ENCODE results near the gene SYNPO2L. TPM values are rescaled to one million over a fixed set of nuclear protein-coding genes. Genes with fewer than 3 reads are reported as not detected.
"Not testable (repeated sequence)": the region's sequence is repeated elsewhere in the genome, so short reads cannot be mapped to it uniquely, and the experiment has no call there.

Gene SYNPO2L
- not detected for total RNA-seq

GRCh38 chr10:73655990-73656298 lies at the start of gene SYNPO2L:
Gene SYNPO2L (minus strand): TSS chr10:73656029. CDS start chr10:73655922, 107 bp downstream.
- Mint-ChIP-seq H3K27me3 (ENCODE audit: low read depth) (no peaks in the 10 kb centered on the region), H3K4me3 (no peak within 1 kb of the TSS), H3K9me3 (no peaks in the 10 kb centered on the region), H3K27ac (no peak within 1 kb of the TSS), H3K36me3 (ENCODE audit: insufficient read depth in 2 of 2) (no peaks in the 10 kb centered on the region), H3K4me1 (ENCODE audit: low read depth) (peaks cover 7% of the 10 kb centered on the region)
- DNase-seq (no peak), ATAC-seq (replicated peaks in 1 of 2) (no peak)

- not testable (repeated sequence) for ATAC-seq (replicated peaks in 1 of 2); H3K27ac Mint-ChIP-seq; H3K9me3 Mint-ChIP-seq; H3K4me3 Mint-ChIP-seq; DNase-seq; H3K36me3 Mint-ChIP-seq (ENCODE audit: insufficient read depth in 2 of 2); H3K27me3 Mint-ChIP-seq (ENCODE audit: low read depth)
- H3K4me1 Mint-ChIP-seq (ENCODE audit: low read depth) = peaks cover 19% of the 10 kb centered on the region
Observed at GRCh38 chr10:73703924-73704323, 48.1 kb upstream of the SYNPO2L start.

GRCh38 chr10:73698819-73699218 lies 43.0 kb upstream of the SYNPO2L start:
- H3K27ac Mint-ChIP-seq; H3K9me3 Mint-ChIP-seq; ATAC-seq (replicated peaks in 1 of 2); H3K4me3 Mint-ChIP-seq; H3K27me3 Mint-ChIP-seq (ENCODE audit: low read depth); H3K36me3 Mint-ChIP-seq (ENCODE audit: insufficient read depth in 2 of 2); H3K4me1 Mint-ChIP-seq (ENCODE audit: low read depth); DNase-seq: not testable (repeated sequence)

GRCh38 chr10:73697675-73698159 lies 41.9 kb upstream of the SYNPO2L start, which contains the start of gene AGAP5:
Gene AGAP5 (minus strand): TSS chr10:73698109. CDS start chr10:73697755, 354 bp downstream.
- not testable (repeated sequence) for ATAC-seq (replicated peaks in 1 of 2); H3K4me1 Mint-ChIP-seq (ENCODE audit: low read depth); H3K4me3 Mint-ChIP-seq; H3K27ac Mint-ChIP-seq; H3K9me3 Mint-ChIP-seq; DNase-seq; H3K36me3 Mint-ChIP-seq (ENCODE audit: insufficient read depth in 2 of 2); H3K27me3 Mint-ChIP-seq (ENCODE audit: low read depth)

GRCh38 chr10:73695302-73695701 lies 39.5 kb upstream of the SYNPO2L start:
- H3K4me1 Mint-ChIP-seq (ENCODE audit: low read depth); H3K4me3 Mint-ChIP-seq; H3K9me3 Mint-ChIP-seq; ATAC-seq (replicated peaks in 1 of 2); H3K27ac Mint-ChIP-seq; H3K36me3 Mint-ChIP-seq (ENCODE audit: insufficient read depth in 2 of 2); H3K27me3 Mint-ChIP-seq (ENCODE audit: low read depth); DNase-seq: not testable (repeated sequence)

GRCh38 chr10:73690755-73691154 lies 34.9 kb upstream of the SYNPO2L start:
- not testable (repeated sequence) for H3K4me1 Mint-ChIP-seq (ENCODE audit: low read depth); H3K9me3 Mint-ChIP-seq; DNase-seq; H3K4me3 Mint-ChIP-seq; H3K36me3 Mint-ChIP-seq (ENCODE audit: insufficient read depth in 2 of 2); H3K27ac Mint-ChIP-seq; H3K27me3 Mint-ChIP-seq (ENCODE audit: low read depth); ATAC-seq (replicated peaks in 1 of 2)

GRCh38 chr10:73689596-73689995 lies 33.8 kb upstream of the SYNPO2L start:
- not testable (repeated sequence) for H3K4me1 Mint-ChIP-seq (ENCODE audit: low read depth); H3K27me3 Mint-ChIP-seq (ENCODE audit: low read depth); ATAC-seq (replicated peaks in 1 of 2); H3K9me3 Mint-ChIP-seq; H3K27ac Mint-ChIP-seq; H3K4me3 Mint-ChIP-seq; H3K36me3 Mint-ChIP-seq (ENCODE audit: insufficient read depth in 2 of 2); DNase-seq

GRCh38 chr10:73687641-73688040 lies 31.8 kb upstream of the SYNPO2L start:
- not testable (repeated sequence) for H3K4me1 Mint-ChIP-seq (ENCODE audit: low read depth); H3K9me3 Mint-ChIP-seq; H3K27ac Mint-ChIP-seq; H3K4me3 Mint-ChIP-seq; ATAC-seq (replicated peaks in 1 of 2); DNase-seq; H3K27me3 Mint-ChIP-seq (ENCODE audit: low read depth); H3K36me3 Mint-ChIP-seq (ENCODE audit: insufficient read depth in 2 of 2)

GRCh38 chr10:73674546-73674945 lies 18.7 kb upstream of the SYNPO2L start:
- not testable (repeated sequence) for H3K9me3 Mint-ChIP-seq; H3K36me3 Mint-ChIP-seq (ENCODE audit: insufficient read depth in 2 of 2); H3K27ac Mint-ChIP-seq; H3K27me3 Mint-ChIP-seq (ENCODE audit: low read depth); H3K4me3 Mint-ChIP-seq; DNase-seq; H3K4me1 Mint-ChIP-seq (ENCODE audit: low read depth); ATAC-seq (replicated peaks in 1 of 2)

GRCh38 chr10:73668378-73668777 lies 12.5 kb upstream of the SYNPO2L start:
- ATAC-seq (replicated peaks in 1 of 2); DNase-seq; H3K9me3 Mint-ChIP-seq; H3K4me1 Mint-ChIP-seq (ENCODE audit: low read depth); H3K27ac Mint-ChIP-seq; H3K27me3 Mint-ChIP-seq (ENCODE audit: low read depth); H3K4me3 Mint-ChIP-seq; H3K36me3 Mint-ChIP-seq (ENCODE audit: insufficient read depth in 2 of 2): not testable (repeated sequence)

- DNase-seq; H3K9me3 Mint-ChIP-seq; H3K4me1 Mint-ChIP-seq (ENCODE audit: low read depth); ATAC-seq (replicated peaks in 1 of 2); H3K27ac Mint-ChIP-seq; H3K27me3 Mint-ChIP-seq (ENCODE audit: low read depth); H3K36me3 Mint-ChIP-seq (ENCODE audit: insufficient read depth in 2 of 2); H3K4me3 Mint-ChIP-seq: not testable (repeated sequence)
Observed at GRCh38 chr10:73666153-73666809, 10.5 kb upstream of the SYNPO2L start.

- not testable (repeated sequence) for DNase-seq; ATAC-seq (replicated peaks in 1 of 2); H3K4me1 Mint-ChIP-seq (ENCODE audit: low read depth); H3K36me3 Mint-ChIP-seq (ENCODE audit: insufficient read depth in 2 of 2); H3K4me3 Mint-ChIP-seq; H3K9me3 Mint-ChIP-seq; H3K27ac Mint-ChIP-seq; H3K27me3 Mint-ChIP-seq (ENCODE audit: low read depth)
Observed at GRCh38 chr10:73665581-73665980, 9.8 kb upstream of the SYNPO2L start.

GRCh38 chr10:73664156-73665040 lies 8.6 kb upstream of the SYNPO2L start:
- not testable (repeated sequence) for H3K36me3 Mint-ChIP-seq (ENCODE audit: insufficient read depth in 2 of 2); DNase-seq; H3K4me1 Mint-ChIP-seq (ENCODE audit: low read depth); ATAC-seq (replicated peaks in 1 of 2); H3K4me3 Mint-ChIP-seq; H3K9me3 Mint-ChIP-seq; H3K27me3 Mint-ChIP-seq (ENCODE audit: low read depth); H3K27ac Mint-ChIP-seq

Data from activated T-cell treated with anti-CD3 and anti-CD28 coated beads, Interleukin-2, amount 50 U/mL, for 72 hours (primary cell).